Endothelial cell of umbilical vein (primary cell): ENCODE results near the gene CTLA4. TPM values are rescaled to one million over a fixed set of nuclear protein-coding genes. Genes with fewer than 3 reads are reported as not detected.

Source experiments
- BruUV-seq: library from RNA; stranded (reverse); fragments of 400-500 nt; replicated peaks from 2 replicates; lab custom pipeline; 2021; lab: Mats Ljungman, UMichigan
- CTCF ChIA-PET: fragments of 300-600, 350-600 bp; sonication (Branson Sonifier 250); formaldehyde crosslinking; loops from one replicate; lab custom pipeline; 2021; ENCODE audit warnings: antibody characterized with exemption, inconsistent platforms; lab: Charles Lee
- POLR2A ChIA-PET: fragments of 300-600, 350-600 bp; sonication (Branson Sonifier 250); formaldehyde crosslinking; loops from one replicate; lab custom pipeline; 2021; ENCODE audit warnings: antibody characterized with exemption, inconsistent platforms; lab: Charles Lee
- DNase-seq: peaks from one replicate; pipeline ENCODE4 v3.0.0-alpha.2; 2011; ENCODE audit warnings: low read depth, low spot score
- FAIRE-seq: peaks from 2 replicates; lab custom pipeline; 2011; peaks lifted over from hg19 to GRCh38; lab: Jason Lieb, UNC
- H2AFZ ChIP-seq: 2 replicates; pipeline ENCODE4 v1.6.0; 2012; ENCODE audit warnings: low read depth, low read length, control low read depth, inconsistent platforms
- H3K27ac ChIP-seq: 2 replicates; pipeline ENCODE4 v1.5.1; 2011; ENCODE audit warnings: low read depth, mild to moderate bottlenecking, control low read depth, low read length, moderate library complexity; ENCODE audit not compliant: insufficient read depth
- H3K27me3 ChIP-seq, 2 experiments: 2 replicates each; pipeline versions ENCODE4 v1.6.0 to v1.6.1; 2011; ENCODE audit warnings: low read length in 2 of 2, mixed read lengths in 1 of 2; ENCODE audit not compliant: control insufficient read depth in 2 of 2, insufficient read depth in 2 of 2
- H3K36me3 ChIP-seq, 2 experiments: 2 replicates in 1 of 2; 3 replicates in 1 of 2; pipeline ENCODE4 v1.5.1; 2011; ENCODE audit warnings: low read length in 2 of 2, mild to moderate bottlenecking in 1 of 2, moderate library complexity in 1 of 2; ENCODE audit not compliant: control insufficient read depth in 2 of 2, insufficient read depth in 2 of 2; ENCODE audit errors: extremely low read depth in 1 of 2
- H3K4me1 ChIP-seq: 3 replicates; pipeline ENCODE4 v1.5.1; 2011; ENCODE audit warnings: mild to moderate bottlenecking, low read length; ENCODE audit not compliant: control insufficient read depth, insufficient read depth; ENCODE audit errors: extremely low read depth
- H3K4me2 ChIP-seq: 2 replicates; pipeline ENCODE4 v1.6.1; 2011; ENCODE audit warnings: low read length, control low read depth, mixed read lengths; ENCODE audit not compliant: insufficient read depth
- H3K4me3 ChIP-seq, 3 experiments: fragments of 200-600 bp in 1 of 3; sonication (generic), shearing (Covaris generic) in 1 of 3; replicated peaks in 1 of 3; 2 replicates each; pipeline ENCODE4 v1.5.1; 2011 to 2016; ENCODE audit warnings: control low read depth in 3 of 3, low read length in 3 of 3, mild to moderate bottlenecking in 2 of 3, inconsistent platforms in 1 of 3, low read depth in 1 of 3, moderate library complexity in 1 of 3; ENCODE audit not compliant: insufficient read depth in 1 of 3
- H3K79me2 ChIP-seq: 2 replicates; pipeline ENCODE4 v1.6.0; 2012; ENCODE audit warnings: low read length, inconsistent platforms; ENCODE audit not compliant: control insufficient read depth, insufficient read depth
- H3K9ac ChIP-seq: replicated peaks from 2 replicates; pipeline ENCODE3; 2011; ENCODE audit warnings: low read length, control low read depth; ENCODE audit not compliant: insufficient read depth; ENCODE audit errors: extremely low read depth
- H3K9me1 ChIP-seq: replicated peaks from 3 replicates; pipeline ENCODE4 v1.6.0; 2011; ENCODE audit warnings: mild to moderate bottlenecking, low read length; ENCODE audit not compliant: control insufficient read depth, insufficient read depth; ENCODE audit errors: extremely low read depth
- H3K9me3 ChIP-seq: replicated peaks from 2 replicates; pipeline ENCODE4 v1.5.1; 2012; ENCODE audit warnings: low read length, inconsistent platforms; ENCODE audit not compliant: control insufficient read depth, insufficient read depth
- H4K20me1 ChIP-seq: replicated peaks from 2 replicates; pipeline ENCODE3; 2011; ENCODE audit warnings: mild to moderate bottlenecking, low read length; ENCODE audit not compliant: control insufficient read depth, insufficient read depth; ENCODE audit errors: extremely low read depth
- CTCF ChIP-seq, 2 donors: IDR thresholded peaks; 1 replicate in 1 of 2; 2 replicates in 1 of 2; pipeline ENCODE4 v1.5.1; 2011; ENCODE audit warnings: low read length in 2 of 2, mild to moderate bottlenecking in 2 of 2, moderate library complexity in 2 of 2, control low read depth in 1 of 2, inconsistent platforms in 1 of 2, low read depth in 1 of 2; ENCODE audit not compliant: insufficient read depth in 1 of 2; ENCODE audit errors: extremely low read depth in 1 of 2
- EZH2 ChIP-seq: IDR thresholded peaks from 2 replicates; pipeline ENCODE4 v1.6.1; 2012; ENCODE audit warnings: borderline replicate concordance, low read depth, mild to moderate bottlenecking, moderate library complexity, low read length, inconsistent platforms; ENCODE audit not compliant: severe bottlenecking
- FOS ChIP-seq: IDR thresholded peaks from 2 replicates; pipeline ENCODE4 v1.6.1; 2011; ENCODE audit warnings: mild to moderate bottlenecking, low read length, moderate library complexity, borderline replicate concordance; ENCODE audit not compliant: insufficient read depth
- GATA2 ChIP-seq: IDR thresholded peaks from 2 replicates; pipeline ENCODE4 v1.7.0; 2011; ENCODE audit warnings: low read depth, mild to moderate bottlenecking, moderate library complexity, mixed read lengths, low read length; ENCODE audit not compliant: insufficient read length, insufficient read depth
- JUN ChIP-seq: IDR thresholded peaks from 2 replicates; pipeline ENCODE4 v1.6.1; 2011; ENCODE audit warnings: borderline replicate concordance, low read depth; ENCODE audit not compliant: insufficient read length, insufficient read depth
- MAX ChIP-seq: IDR thresholded peaks from 2 replicates; pipeline ENCODE4 v1.6.1; 2011; ENCODE audit not compliant: insufficient read depth, insufficient read length
- MYC ChIP-seq: IDR thresholded peaks from one replicate; pipeline ENCODE4 v1.6.1; 2011; ENCODE audit warnings: mild to moderate bottlenecking, low read depth, low read length
- POLR2A ChIP-seq: IDR thresholded peaks from 2 replicates; pipeline ENCODE4 v1.6.1; 2012; ENCODE audit warnings: low read depth, mild to moderate bottlenecking, control low read depth, low read length
- POLR2AphosphoS5 ChIP-seq: IDR thresholded peaks from 2 replicates; pipeline ENCODE4 v1.6.1; 2012; ENCODE audit warnings: low read depth, mild to moderate bottlenecking, control low read depth, low read length, moderate library complexity; ENCODE audit not compliant: insufficient read depth
- dilution Hi-C: fragments of 300-500 bp; cut with MboI; formaldehyde crosslinking; loops from one replicate; pipeline ENCODE4 v1.15.0; 2019; ENCODE audit warnings: low sequenced_read_pairs; ENCODE audit not compliant: extremely low pct_ligation_motif_present
- intact Hi-C: fragments of 100-400 bp; cut with micrococcal nuclease; formaldehyde crosslinking; loops from one replicate; pipeline ENCODE4 v1.10.0; 2022
- polyA plus RNA-seq, 4 experiments: library from polyadenylated mRNA; depleted of rRNA in 3 of 4; stranded (reverse) in 3 of 4; unstranded in 1 of 4; fragments of >200 nt; gene quantifications; 2 replicates each; pipeline versions ENCODE4 v1.2.1 to v1.2.3, GENCODE V29; 2011 to 2012; ENCODE audit warnings: missing spikeins in 1 of 4
- total RNA-seq: library from RNA; stranded (reverse); gene quantifications from 2 replicates; pipeline ENCODE4 v1.2.3, GENCODE V29; 2021

CTLA4 gene
- total and polyA plus RNA-seq, 2 donors (not counting 3 experiments of a cell fraction or from before 2014, with no cell fraction given) = not detected

- peaks cover 3 to 9% of the 10 kb centered on the region in 2 experiments for H3K27me3 ChIP-seq
- FAIRE-seq (no peak), DNase-seq (no peak)
- H3K4me1 ChIP-seq = no peaks in the 10 kb centered on the region
- no peak overlapping the region for H2AFZ ChIP-seq
- H3K9ac ChIP-seq = no peak overlapping the region
- no peak for TF ChIP-seq MYC
- no peak for TF ChIP-seq GATA2
- TF ChIP-seq EZH2 = no peak
- TF ChIP-seq JUN = no peak
- no peak for TF ChIP-seq MAX
- no peak for TF ChIP-seq POLR2AphosphoS5
- no peak for TF ChIP-seq FOS
- no peak for TF ChIP-seq POLR2A
- TF ChIP-seq CTCF (IDR thresholded peaks at IDR 0.05; ENCODE audit: extremely low read depth in 1 of 2, insufficient read depth in 1 of 2, low read depth in 1 of 2, low read length in 2 of 2) = no peak
- no peaks in the 10 kb centered on the region for H3K79me2 ChIP-seq
- H3K4me2 ChIP-seq = no peak overlapping the region
- H3K36me3 ChIP-seq = no peaks in the 10 kb centered on the region
- no peak overlapping the region for H3K4me3 ChIP-seq
- ChIA-PET CTCF (interaction anchor here (1.1 kb wide), 1 partner anchor 13 kb away, joined by 3 read pairs; no protein-coding TSS in a partner anchor), POLR2A (no interaction called here)
- dilution Hi-C loops = no loop called here
- no TSS peak for BruUV-seq
- no peak overlapping the region for H3K27ac ChIP-seq
- no peaks in the 10 kb centered on the region for H3K9me1 ChIP-seq
- intact Hi-C loops = no loop called here
- no peaks in the 10 kb centered on the region for H3K9me3 ChIP-seq
- no peaks in the 10 kb centered on the region for H4K20me1 ChIP-seq
Observed at GRCh38 chr2:203855274-203855673, 12.3 kb upstream of the CTLA4 start.
